Panc1 (cell line): ENCODE measurements around the gene TSNAX.

ENCODE experiments used
- POLR2AphosphoS5 ChIP-seq: IDR thresholded peaks from 2 replicates; pipeline ENCODE4 v1.6.1; 2012; ENCODE audit warnings: mild to moderate bottlenecking, low read depth, low read length, moderate library complexity
- TF ChIP-seq, protein P1 (sequence below): fragments of 450-650 bp; IDR thresholded peaks from 2 replicates; pipeline ENCODE4 v1.5.1; 2017; ENCODE audit warnings: mild to moderate bottlenecking

DNA sequence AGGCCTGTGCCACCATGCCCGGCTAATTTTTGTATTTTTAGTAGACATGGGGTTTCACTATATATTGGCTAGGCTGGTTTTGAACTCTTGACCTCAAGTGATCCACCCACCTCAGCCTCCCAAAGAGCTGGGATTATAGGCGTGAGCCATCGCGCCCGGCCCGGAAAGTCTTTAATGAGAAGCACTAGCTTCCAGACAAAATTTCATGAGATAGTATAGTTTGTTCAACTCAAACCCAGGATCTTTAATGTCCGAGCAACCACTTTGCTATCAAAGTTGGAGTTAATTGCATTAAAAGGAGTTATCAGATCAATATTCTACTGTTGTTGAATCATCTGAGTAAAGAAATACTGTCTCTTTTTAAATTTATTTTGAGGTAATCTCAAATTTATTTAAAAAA is 4.8 kb downstream of the TSNAX start:
- TF ChIP-seq, protein P1, sequence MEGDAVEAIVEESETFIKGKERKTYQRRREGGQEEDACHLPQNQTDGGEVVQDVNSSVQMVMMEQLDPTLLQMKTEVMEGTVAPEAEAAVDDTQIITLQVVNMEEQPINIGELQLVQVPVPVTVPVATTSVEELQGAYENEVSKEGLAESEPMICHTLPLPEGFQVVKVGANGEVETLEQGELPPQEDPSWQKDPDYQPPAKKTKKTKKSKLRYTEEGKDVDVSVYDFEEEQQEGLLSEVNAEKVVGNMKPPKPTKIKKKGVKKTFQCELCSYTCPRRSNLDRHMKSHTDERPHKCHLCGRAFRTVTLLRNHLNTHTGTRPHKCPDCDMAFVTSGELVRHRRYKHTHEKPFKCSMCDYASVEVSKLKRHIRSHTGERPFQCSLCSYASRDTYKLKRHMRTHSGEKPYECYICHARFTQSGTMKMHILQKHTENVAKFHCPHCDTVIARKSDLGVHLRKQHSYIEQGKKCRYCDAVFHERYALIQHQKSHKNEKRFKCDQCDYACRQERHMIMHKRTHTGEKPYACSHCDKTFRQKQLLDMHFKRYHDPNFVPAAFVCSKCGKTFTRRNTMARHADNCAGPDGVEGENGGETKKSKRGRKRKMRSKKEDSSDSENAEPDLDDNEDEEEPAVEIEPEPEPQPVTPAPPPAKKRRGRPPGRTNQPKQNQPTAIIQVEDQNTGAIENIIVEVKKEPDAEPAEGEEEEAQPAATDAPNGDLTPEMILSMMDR, result no peak
- TF ChIP-seq POLR2AphosphoS5, result no peak
